RWPE2 (cell line): ENCODE results near the gene CCDC8.

Experiments used
- ATAC-seq: fragments of 200-7000 bp; cut with Tn5 transposase; 3 replicates; pipeline ENCODE4 v1.9.1; 2021; ENCODE audit warnings: low read depth
- DNase-seq: peaks from one replicate; pipeline ENCODE4 v3.0.0-alpha.2; 2020; ENCODE audit warnings: low spot score
- H3K27ac ChIP-seq: fragments of 450-650 bp; 2 replicates; pipeline ENCODE4 v1.5.1; 2017; ENCODE audit warnings: mild to moderate bottlenecking; ENCODE audit not compliant: poor library complexity, severe bottlenecking
- H3K27me3 ChIP-seq: fragments of 250-450 bp; sonication (Bioruptor Pico); 2 replicates; pipeline ENCODE4 v1.5.1; 2021; ENCODE audit warnings: mild to moderate bottlenecking, moderate library complexity; ENCODE audit not compliant: insufficient read depth, poor library complexity, severe bottlenecking
- H3K36me3 ChIP-seq: fragments of 250-450 bp; sonication (Bioruptor Pico); 2 replicates; pipeline ENCODE4 v1.5.1; 2020; ENCODE audit warnings: low read depth, mild to moderate bottlenecking, moderate library complexity
- H3K4me1 ChIP-seq: fragments of 250-450 bp; sonication (Bioruptor Pico); 2 replicates; pipeline ENCODE4 v1.5.1; 2021; ENCODE audit warnings: mild to moderate bottlenecking, moderate library complexity; ENCODE audit not compliant: insufficient read depth, poor library complexity, severe bottlenecking
- H3K4me3 ChIP-seq: fragments of 250-450 bp; sonication (Bioruptor Pico); 2 replicates; pipeline ENCODE4 v1.5.1; 2021; ENCODE audit warnings: mild to moderate bottlenecking, moderate library complexity; ENCODE audit not compliant: severe bottlenecking
- H3K9me3 ChIP-seq: fragments of 250-450 bp; sonication (Bioruptor Pico); 2 replicates; pipeline ENCODE4 v1.5.1; 2021; ENCODE audit warnings: mild to moderate bottlenecking, moderate library complexity; ENCODE audit not compliant: severe bottlenecking
- TF ChIP-seq, protein P1 (sequence below): fragments of 450-650 bp; IDR thresholded peaks from one replicate; pipeline ENCODE4 v1.5.1; 2017; ENCODE audit warnings: mild to moderate bottlenecking, moderate library complexity; ENCODE audit not compliant: poor library complexity, severe bottlenecking

The CCDC8 gene

DNA sequence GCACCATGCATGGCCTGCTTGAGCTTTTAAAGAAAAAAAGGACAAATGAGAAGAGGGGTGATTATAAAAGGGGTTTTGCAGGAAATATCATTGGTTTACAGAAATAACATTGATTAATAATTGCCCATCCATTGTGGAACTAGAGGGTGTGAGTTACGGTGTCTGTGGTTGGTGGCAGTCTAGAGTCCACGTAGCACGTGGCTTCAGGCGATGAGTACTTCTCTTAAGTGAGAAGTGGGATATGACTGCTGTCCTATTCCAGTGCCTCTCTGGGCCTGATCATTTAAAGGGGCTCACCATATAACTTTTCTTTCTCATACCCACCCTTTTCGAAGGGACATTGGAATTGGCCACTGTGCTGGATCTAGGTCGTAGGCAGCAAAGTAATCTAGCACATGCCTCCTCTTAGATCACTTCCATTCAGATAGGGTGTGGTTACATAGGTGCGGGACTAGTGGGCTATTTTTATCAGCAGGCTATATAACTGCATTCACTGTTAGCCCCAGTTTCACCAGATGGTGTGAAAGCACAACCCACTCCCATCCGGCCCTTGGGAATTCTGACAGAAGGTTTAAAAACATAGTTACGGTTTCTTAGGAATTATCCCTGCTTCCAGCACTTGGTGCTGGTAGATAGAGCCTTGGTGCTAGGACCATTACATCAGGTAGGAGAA, 46.6 kb downstream of the CCDC8 start:
- TF ChIP-seq, protein P1, sequence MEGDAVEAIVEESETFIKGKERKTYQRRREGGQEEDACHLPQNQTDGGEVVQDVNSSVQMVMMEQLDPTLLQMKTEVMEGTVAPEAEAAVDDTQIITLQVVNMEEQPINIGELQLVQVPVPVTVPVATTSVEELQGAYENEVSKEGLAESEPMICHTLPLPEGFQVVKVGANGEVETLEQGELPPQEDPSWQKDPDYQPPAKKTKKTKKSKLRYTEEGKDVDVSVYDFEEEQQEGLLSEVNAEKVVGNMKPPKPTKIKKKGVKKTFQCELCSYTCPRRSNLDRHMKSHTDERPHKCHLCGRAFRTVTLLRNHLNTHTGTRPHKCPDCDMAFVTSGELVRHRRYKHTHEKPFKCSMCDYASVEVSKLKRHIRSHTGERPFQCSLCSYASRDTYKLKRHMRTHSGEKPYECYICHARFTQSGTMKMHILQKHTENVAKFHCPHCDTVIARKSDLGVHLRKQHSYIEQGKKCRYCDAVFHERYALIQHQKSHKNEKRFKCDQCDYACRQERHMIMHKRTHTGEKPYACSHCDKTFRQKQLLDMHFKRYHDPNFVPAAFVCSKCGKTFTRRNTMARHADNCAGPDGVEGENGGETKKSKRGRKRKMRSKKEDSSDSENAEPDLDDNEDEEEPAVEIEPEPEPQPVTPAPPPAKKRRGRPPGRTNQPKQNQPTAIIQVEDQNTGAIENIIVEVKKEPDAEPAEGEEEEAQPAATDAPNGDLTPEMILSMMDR, result no peak
- ATAC-seq, result no peak
- no peak for DNase-seq
- Histone ChIP-seq H3K27ac (no peak overlapping the region), H3K9me3 (no peaks in the 10 kb centered on the region), H3K4me3 (no peak overlapping the region), H3K27me3 (no peaks in the 10 kb centered on the region), H3K4me1 (peaks cover 21% of the 10 kb centered on the region), H3K36me3 (peaks cover 81% of the 10 kb centered on the region)

DNA sequence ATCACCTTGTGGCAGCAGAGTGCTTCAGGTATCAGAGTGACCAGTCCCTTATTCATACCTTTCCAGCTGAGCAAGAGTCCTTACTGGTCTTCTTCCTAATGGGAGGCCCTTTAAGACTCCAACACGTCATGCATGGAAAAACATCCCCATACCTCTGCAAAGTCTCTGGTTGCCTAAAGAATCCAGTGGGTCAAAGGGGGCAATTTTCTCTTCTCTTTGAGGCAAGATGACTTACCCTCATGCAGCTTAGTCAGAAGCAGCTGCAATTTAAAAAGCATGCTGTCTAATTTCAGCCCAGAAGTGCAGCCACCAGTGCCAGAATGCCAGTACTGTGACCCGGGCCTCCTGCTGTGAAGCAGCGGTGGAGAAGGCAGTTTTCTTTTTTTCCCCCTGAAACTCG, 47.8 kb downstream of the CCDC8 start:
- H3K4me3 ChIP-seq, result no peak overlapping the region
- ATAC-seq (no peak), DNase-seq (no peak)
- H3K27ac ChIP-seq, result no peak overlapping the region
- peaks cover 75% of the 10 kb centered on the region for H3K36me3 ChIP-seq
- TF ChIP-seq, protein P1, result no peak
- H3K27me3 ChIP-seq, result no peaks in the 10 kb centered on the region
- H3K4me1 ChIP-seq, result peaks cover 9% of the 10 kb centered on the region
- no peaks in the 10 kb centered on the region for H3K9me3 ChIP-seq

DNA sequence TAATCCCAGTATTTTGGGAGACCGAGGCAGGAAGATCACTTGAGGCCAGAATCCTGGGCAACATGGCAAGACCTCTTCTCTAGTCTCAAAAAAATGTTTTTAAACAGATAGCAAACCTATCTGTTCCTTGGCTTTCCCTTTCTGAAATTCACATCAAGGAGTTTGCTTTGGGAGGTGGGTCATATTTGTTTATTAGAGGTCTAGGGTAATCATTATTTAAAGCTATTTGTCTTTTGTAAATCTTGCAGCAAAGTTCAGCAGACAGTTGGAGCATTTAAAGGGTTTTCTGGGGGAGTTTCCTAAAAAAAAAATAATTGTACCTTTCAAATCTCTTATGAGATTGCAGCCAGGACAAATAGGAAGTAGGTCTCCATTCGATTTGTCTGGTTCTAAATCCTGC, 49.0 kb downstream of the CCDC8 start:
- no peak overlapping the region for H3K4me3 ChIP-seq
- no peaks in the 10 kb centered on the region for H3K9me3 ChIP-seq
- TF ChIP-seq, protein P1, result no peak
- H3K27me3 ChIP-seq, result no peaks in the 10 kb centered on the region
- DNase-seq (no peak), ATAC-seq (no peak)
- no peak overlapping the region for H3K27ac ChIP-seq
- H3K4me1 ChIP-seq, result no peaks in the 10 kb centered on the region
- peaks cover 82% of the 10 kb centered on the region for H3K36me3 ChIP-seq

- H3K36me3 ChIP-seq, result peaks cover 84% of the 10 kb centered on the region
- no peaks in the 10 kb centered on the region for H3K4me1 ChIP-seq
- no peak for ATAC-seq
- H3K4me3 ChIP-seq, result no peak overlapping the region
- H3K9me3 ChIP-seq, result no peaks in the 10 kb centered on the region
- no peak for DNase-seq
- H3K27ac ChIP-seq, result no peak overlapping the region
- H3K27me3 ChIP-seq, result no peaks in the 10 kb centered on the region
- TF ChIP-seq, protein P1, result no peak
Observed at GRCh38 chr19:46361915-46362314, 51.4 kb downstream of the CCDC8 start.
